KMS-11 (cell line): ENCODE measurements around the gene TSC22D3.

Experiments
- H2AFZ ChIP-seq: fragments of 200-600 bp; sonication (generic); 2 replicates; pipeline ENCODE4 v1.6.1; 2016; ENCODE audit warnings: antibody characterized with exemption, mixed run types, low read depth
- H3K27ac ChIP-seq: fragments of 200-600 bp; sonication (generic); 2 replicates; pipeline ENCODE4 v1.6.1; 2016; ENCODE audit warnings: mild to moderate bottlenecking, mixed run types
- H3K27me3 ChIP-seq: fragments of 200-600 bp; sonication (generic); 2 replicates; pipeline ENCODE4 v1.6.1; 2017; ENCODE audit warnings: mild to moderate bottlenecking, low read depth, mixed run types, moderate library complexity; ENCODE audit not compliant: insufficient read depth
- H3K36me3 ChIP-seq: fragments of 200-600 bp; sonication (generic); 2 replicates; pipeline ENCODE4 v1.6.1; 2017; ENCODE audit warnings: mild to moderate bottlenecking, mixed run types; ENCODE audit not compliant: insufficient read depth
- H3K4me1 ChIP-seq: fragments of 200-600 bp; sonication (generic); 2 replicates; pipeline ENCODE4 v1.6.1; 2016; ENCODE audit warnings: mild to moderate bottlenecking, low read depth, mixed run types; ENCODE audit not compliant: poor library complexity, severe bottlenecking
- H3K4me2 ChIP-seq: fragments of 200-600 bp; sonication (generic); 2 replicates; pipeline ENCODE4 v1.7.0; 2016; ENCODE audit warnings: mild to moderate bottlenecking, mixed run types
- H3K4me3 ChIP-seq: fragments of 200-600 bp; sonication (generic); IDR thresholded peaks from 2 replicates; pipeline ENCODE4 v1.6.1; 2017; ENCODE audit warnings: low read depth, low read length, mixed read lengths; ENCODE audit not compliant: insufficient read depth
- H3K79me2 ChIP-seq: fragments of 200-600 bp; sonication (generic); 2 replicates; pipeline ENCODE4 v1.6.1; 2016; ENCODE audit warnings: low read depth, mixed run types; ENCODE audit not compliant: insufficient read depth
- H3K9ac ChIP-seq: fragments of 200-600 bp; sonication (generic); 2 replicates; pipeline ENCODE4 v1.6.1; 2016; ENCODE audit warnings: mild to moderate bottlenecking, mixed run types
- H4K20me1 ChIP-seq: fragments of 200-600 bp; sonication (generic); 2 replicates; pipeline ENCODE4 v1.6.1; 2016; ENCODE audit warnings: mild to moderate bottlenecking, mixed run types; ENCODE audit not compliant: insufficient read depth
- TF ChIP-seq, protein P1 (sequence below): fragments of 200-600 bp; sonication (generic); conservative IDR thresholded peaks from 2 replicates; pipeline ENCODE4 v1.6.1; 2017; ENCODE audit warnings: low read depth, mild to moderate bottlenecking, antibody characterized with exemption, low read length, moderate library complexity, mixed read lengths

Gene TSC22D3

DNA sequence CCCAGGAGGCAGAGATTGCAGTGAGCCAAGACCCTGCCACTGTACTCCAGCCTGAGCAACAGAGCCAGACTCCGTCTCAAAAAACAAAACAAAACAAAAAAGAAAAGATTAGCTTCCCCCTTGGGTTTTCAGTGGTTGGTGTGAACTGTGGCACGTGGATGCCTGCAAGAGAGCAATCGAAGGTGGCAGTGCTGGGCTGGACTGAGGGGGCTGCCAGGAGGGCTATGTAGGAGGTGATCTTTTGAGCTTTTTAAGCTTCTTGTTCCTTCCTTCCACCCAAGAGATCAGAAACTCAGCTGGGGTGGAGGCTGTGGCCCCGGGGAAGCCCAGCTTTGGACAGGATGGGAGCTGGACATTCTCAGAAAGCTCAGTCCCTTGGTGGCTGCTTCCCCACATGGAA lies 97.7 kb downstream of the TSC22D3 start:
- no peak overlapping the region for H3K4me3 ChIP-seq
- H4K20me1 ChIP-seq, result no peaks in the 10 kb centered on the region
- peak overlapping the region; percentile 99 for H3K9ac ChIP-seq
- peaks cover 13% of the 10 kb centered on the region; the same call in 1 of the 2 replicates for H3K79me2 ChIP-seq
- TF ChIP-seq, protein P1, sequence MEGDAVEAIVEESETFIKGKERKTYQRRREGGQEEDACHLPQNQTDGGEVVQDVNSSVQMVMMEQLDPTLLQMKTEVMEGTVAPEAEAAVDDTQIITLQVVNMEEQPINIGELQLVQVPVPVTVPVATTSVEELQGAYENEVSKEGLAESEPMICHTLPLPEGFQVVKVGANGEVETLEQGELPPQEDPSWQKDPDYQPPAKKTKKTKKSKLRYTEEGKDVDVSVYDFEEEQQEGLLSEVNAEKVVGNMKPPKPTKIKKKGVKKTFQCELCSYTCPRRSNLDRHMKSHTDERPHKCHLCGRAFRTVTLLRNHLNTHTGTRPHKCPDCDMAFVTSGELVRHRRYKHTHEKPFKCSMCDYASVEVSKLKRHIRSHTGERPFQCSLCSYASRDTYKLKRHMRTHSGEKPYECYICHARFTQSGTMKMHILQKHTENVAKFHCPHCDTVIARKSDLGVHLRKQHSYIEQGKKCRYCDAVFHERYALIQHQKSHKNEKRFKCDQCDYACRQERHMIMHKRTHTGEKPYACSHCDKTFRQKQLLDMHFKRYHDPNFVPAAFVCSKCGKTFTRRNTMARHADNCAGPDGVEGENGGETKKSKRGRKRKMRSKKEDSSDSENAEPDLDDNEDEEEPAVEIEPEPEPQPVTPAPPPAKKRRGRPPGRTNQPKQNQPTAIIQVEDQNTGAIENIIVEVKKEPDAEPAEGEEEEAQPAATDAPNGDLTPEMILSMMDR, result no peak
- H3K27me3 ChIP-seq, result no peaks in the 10 kb centered on the region
- no peak overlapping the region for H2AFZ ChIP-seq
- H3K4me2 ChIP-seq, result peak overlapping the region; percentile 99
- H3K36me3 ChIP-seq, result no peaks in the 10 kb centered on the region
- peak overlapping the region; percentile 99 for H3K27ac ChIP-seq
- H3K4me1 ChIP-seq, result peaks cover 52% of the 10 kb centered on the region

DNA sequence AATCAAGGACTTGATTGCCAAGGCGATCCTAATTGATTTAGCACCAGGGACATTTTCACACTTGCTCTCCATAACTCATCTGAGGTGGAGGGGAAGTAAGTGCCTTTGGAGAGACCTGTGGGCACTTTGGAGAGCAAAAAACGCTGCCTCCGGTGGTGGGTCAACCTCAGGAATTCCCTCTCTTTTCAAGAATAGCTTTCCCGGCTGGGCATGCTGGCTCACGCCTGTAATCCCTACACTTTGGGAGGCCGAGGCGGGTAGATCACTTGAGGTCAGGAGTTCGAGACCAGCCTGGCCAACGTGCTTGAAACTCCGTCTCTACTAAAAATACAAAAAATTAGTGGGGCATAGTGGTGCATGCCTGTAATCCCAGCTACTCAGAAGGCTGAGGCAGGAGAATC lies 98.1 kb downstream of the TSC22D3 start:
- H3K4me2 ChIP-seq, result peak overlapping the region; percentile 99
- peaks cover 55% of the 10 kb centered on the region for H3K4me1 ChIP-seq
- peak overlapping the region; percentile 99 for H3K9ac ChIP-seq
- H3K79me2 ChIP-seq, result peaks cover 13% of the 10 kb centered on the region; the same call in 1 of the 2 replicates
- H4K20me1 ChIP-seq, result no peaks in the 10 kb centered on the region
- no peak overlapping the region for H2AFZ ChIP-seq
- H3K4me3 ChIP-seq, result no peak overlapping the region
- H3K27ac ChIP-seq, result peak overlapping the region; percentile 99
- H3K27me3 ChIP-seq, result no peaks in the 10 kb centered on the region
- no peaks in the 10 kb centered on the region for H3K36me3 ChIP-seq
- TF ChIP-seq, protein P1, result no peak

DNA sequence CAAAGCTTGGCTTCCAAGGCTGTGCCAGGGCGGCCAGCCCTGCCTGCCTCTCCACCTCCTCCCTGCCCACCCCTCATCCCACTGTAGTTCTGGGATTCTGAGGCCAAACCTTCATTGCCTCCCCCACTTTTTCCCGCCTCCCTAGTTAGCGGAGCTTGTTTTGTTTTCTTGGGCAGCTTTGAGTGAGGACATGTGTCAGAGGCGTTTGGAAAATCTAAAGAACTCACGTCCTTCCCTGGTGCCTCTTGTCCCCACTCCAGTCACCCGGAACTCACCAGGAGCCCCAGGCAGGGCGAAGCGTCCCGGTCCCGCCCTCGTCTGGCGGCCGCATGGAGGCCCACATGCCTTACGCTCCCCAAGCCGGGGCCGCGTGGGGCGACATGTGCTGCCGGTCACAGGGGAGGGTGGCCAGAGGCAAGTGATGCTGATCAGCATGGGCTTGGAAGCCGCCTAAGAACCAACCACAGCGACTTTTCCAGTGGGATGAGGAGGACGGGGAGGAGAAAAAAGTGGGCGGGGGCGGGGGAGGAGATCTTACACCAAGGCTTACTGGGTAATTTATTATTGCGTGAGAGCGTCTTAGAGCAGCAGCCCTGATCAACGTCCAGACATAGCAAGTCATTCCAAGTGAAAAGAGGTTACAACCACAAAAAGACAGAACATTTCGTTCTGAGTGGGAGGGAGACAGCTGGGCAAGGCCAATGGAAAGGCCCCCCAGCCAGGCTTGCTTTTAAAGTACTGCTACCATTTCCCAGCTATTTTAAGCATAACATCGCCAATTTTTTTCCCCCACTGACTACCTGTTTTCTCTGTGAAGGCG lies 98.8 kb downstream of the TSC22D3 start:
- Histone ChIP-seq H3K4me3 (no peak overlapping the region), H3K9ac (peak overlapping the region; percentile 99)

DNA sequence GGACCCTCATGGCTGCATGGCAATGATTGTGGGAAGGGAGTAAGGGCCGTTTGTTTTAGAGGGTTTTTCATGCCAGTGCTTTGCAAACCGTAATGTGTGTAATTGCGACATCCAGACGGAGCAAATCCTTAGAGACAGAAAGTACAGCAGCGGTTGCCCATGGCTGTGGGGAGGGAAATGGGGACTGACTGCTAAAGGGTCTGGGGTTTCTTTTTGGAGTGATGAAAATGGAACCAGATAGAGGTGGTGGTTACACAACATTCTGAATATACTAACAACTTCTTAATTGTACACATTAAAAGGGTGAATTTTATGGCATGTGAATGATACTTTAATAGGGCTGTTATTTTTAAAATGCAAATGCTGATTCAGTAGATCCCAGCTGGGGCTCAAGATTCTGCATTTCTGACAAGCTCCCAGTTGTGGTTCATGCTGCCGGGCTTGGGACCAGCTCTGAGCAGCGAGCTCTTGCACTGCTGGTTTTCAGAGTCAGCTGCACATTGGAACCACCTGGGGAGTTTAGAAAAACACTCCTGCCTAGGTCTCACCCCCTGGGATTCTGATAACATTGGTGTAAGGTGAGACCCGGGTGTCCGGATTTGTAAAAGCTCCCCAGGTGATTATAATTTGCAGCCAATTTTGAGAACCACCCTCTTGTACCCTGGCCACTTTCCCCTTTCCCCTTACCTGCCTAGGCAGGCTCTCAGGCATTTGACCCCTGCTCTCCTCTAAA lies 99.6 kb downstream of the TSC22D3 start:
- Histone ChIP-seq H3K9ac (peak overlapping the region; percentile 99), H2AFZ (no peak overlapping the region), H3K27me3 (no peaks in the 10 kb centered on the region), H3K79me2 (peaks cover 13% of the 10 kb centered on the region; the same call in 1 of the 2 replicates), H3K27ac (peak overlapping the region; percentile 99), H4K20me1 (no peaks in the 10 kb centered on the region), H3K4me3 (no peak overlapping the region), H3K4me2 (peak overlapping the region; percentile 93), H3K4me1 (peaks cover 68% of the 10 kb centered on the region), H3K36me3 (no peaks in the 10 kb centered on the region)
- TF ChIP-seq, protein P1, result no peak

More for the DNA sequence above, 98.8 kb downstream of the TSC22D3 start:
- Histone ChIP-seq H3K36me3 (no peaks in the 10 kb centered on the region), H3K27ac (peak overlapping the region; percentile 99), H3K4me1 (peaks cover 63% of the 10 kb centered on the region), H3K27me3 (no peaks in the 10 kb centered on the region), H3K4me2 (peak overlapping the region; percentile 99), H4K20me1 (no peaks in the 10 kb centered on the region), H2AFZ (no peak overlapping the region), H3K79me2 (peaks cover 13% of the 10 kb centered on the region; the same call in 1 of the 2 replicates)
- TF ChIP-seq, protein P1, result no peak; the same call in 1 of the 2 replicates
